LNCaP clone FGC (cell line): ENCODE measurements around the gene TPGS2.
"Not testable (repeated sequence)": the region's sequence is repeated elsewhere in the genome, so short reads cannot be mapped to it uniquely, and the experiment has no call there.

Experiments used
- DNase-seq: peaks from one replicate; pipeline ENCODE4 v3.0.0-alpha.2; 2011; ENCODE audit warnings: low read depth
- H3K4me3 ChIP-seq: 2 replicates; pipeline ENCODE4 v1.5.1; 2011; ENCODE audit warnings: mild to moderate bottlenecking, low read depth, low read length, control low read depth
- CTCF ChIP-seq: IDR thresholded peaks from 2 replicates; pipeline ENCODE4 v1.5.1; 2012; ENCODE audit warnings: mild to moderate bottlenecking; ENCODE audit not compliant: control insufficient read depth, insufficient read depth; ENCODE audit errors: extremely low read depth

TPGS2 gene

GRCh38 chr18:36828630-36829361 is at the start of gene TPGS2, which contains the start of gene KIAA1328:
TSS of gene TPGS2 (minus strand) at chr18:36829002. CDS start at chr18:36828767, 235 bp downstream.
TSS of gene KIAA1328 (plus strand) at chr18:36829127. CDS start at chr18:36829139, 12 bp downstream.
- DNase-seq, result peak; percentile 38
- TF ChIP-seq CTCF, result peak; percentile 55
- peak within 1 kb of the TSS; percentile 95 for H3K4me3 ChIP-seq

- DNase-seq, H3K4me3 ChIP-seq: not testable (repeated sequence)
Observed at GRCh38 chr18:36873826-36874225, 45.0 kb upstream of the TPGS2 start.

- H3K4me3 ChIP-seq, result no peak overlapping the region
- TF ChIP-seq CTCF, result no peak
- no peak for DNase-seq
Observed at GRCh38 chr18:36872329-36872728, 43.5 kb upstream of the TPGS2 start.

- DNase-seq, result no peak
- no peak overlapping the region for H3K4me3 ChIP-seq
- no peak for TF ChIP-seq CTCF
Observed at GRCh38 chr18:36871801-36872200, 43.0 kb upstream of the TPGS2 start.

- TF ChIP-seq CTCF, result no peak
- H3K4me3 ChIP-seq, result no peak overlapping the region
- no peak for DNase-seq
Observed at GRCh38 chr18:36867056-36867455, 38.3 kb upstream of the TPGS2 start.

- H3K4me3 ChIP-seq, result no peak overlapping the region
- no peak for DNase-seq
- no peak for TF ChIP-seq CTCF
Observed at GRCh38 chr18:36862182-36862581, 33.4 kb upstream of the TPGS2 start.

GRCh38 chr18:36856815-36857214 is 28.0 kb upstream of the TPGS2 start:
- no peak for DNase-seq
- H3K4me3 ChIP-seq, result no peak overlapping the region
- TF ChIP-seq CTCF, result no peak
